B cell (primary cell): ENCODE measurements around the gene NOC2L. TPM values are rescaled to one million over a fixed set of nuclear protein-coding genes. Genes with fewer than 3 reads are reported as not detected.

Experiments used
- ATAC-seq: fragments of 200-7000 bp; cut with Tn5 transposase; one replicate; pipeline ENCODE4 v1.10.0; 2021; ENCODE audit warnings: low read depth, mild to moderate bottlenecking, moderate number of reproducible peaks, moderate library complexity
- CTCF ChIA-PET: fragments of 350-600 bp; sonication (Branson Sonifier 250); formaldehyde crosslinking; loops from one replicate; lab custom pipeline; 2021; ENCODE audit warnings: antibody characterized with exemption, inconsistent platforms; lab: Charles Lee
- POLR2A ChIA-PET: fragments of 350-600 bp; sonication (Branson Sonifier 250); formaldehyde crosslinking; loops from one replicate; lab custom pipeline; 2021; ENCODE audit warnings: antibody characterized with exemption; lab: Charles Lee
- DNase-seq: peaks from one replicate; pipeline ENCODE4 v3.0.0; 2013
- H2AFZ ChIP-seq: 2 replicates; pipeline ENCODE4 v1.6.1; 2012; ENCODE audit warnings: mild to moderate bottlenecking, low read depth, low read length; ENCODE audit not compliant: insufficient read depth, poor library complexity, severe bottlenecking
- H3K27ac ChIP-seq, 2 donors: 1 replicate in 1 of 2; 2 replicates in 1 of 2; pipeline ENCODE4 v1.5.1; 2012 to 2013; ENCODE audit warnings: low read length in 2 of 2, mild to moderate bottlenecking in 2 of 2, moderate library complexity in 1 of 2
- H3K27me3 ChIP-seq, 4 experiments: fragments of 200-600 bp in 1 of 4; sonication (generic) in 1 of 4; replicated peaks in 1 of 4; 1 replicate in 2 of 4; 2 replicates in 2 of 4; pipeline versions ENCODE4 v1.6.1 to v1.7.0; 2013 to 2016; ENCODE audit warnings: low read length in 3 of 4, mild to moderate bottlenecking in 2 of 4, mixed read lengths in 1 of 4, moderate library complexity in 1 of 4; ENCODE audit not compliant: insufficient read depth in 4 of 4, control insufficient read depth in 3 of 4; ENCODE audit errors: control extremely low read depth in 1 of 4
- H3K36me3 ChIP-seq, 2 experiments: replicated peaks in 1 of 2; 1 replicate in 1 of 2; 2 replicates in 1 of 2; pipeline versions ENCODE4 v1.6.1 to v1.7.1; 2013; ENCODE audit warnings: low read length in 1 of 2; ENCODE audit not compliant: insufficient read depth in 2 of 2, control insufficient read depth in 1 of 2; ENCODE audit errors: control extremely low read depth in 1 of 2, extremely low read depth in 1 of 2
- H3K4me1 ChIP-seq, 2 donors: fragments of 200-600 bp in 1 of 2; sonication (generic) in 1 of 2; 1 replicate in 1 of 2; 2 replicates in 1 of 2; pipeline versions ENCODE4 v1.5.1 to v1.6.1; 2013 to 2017; ENCODE audit warnings: low read length in 2 of 2; ENCODE audit not compliant: control insufficient read depth in 2 of 2, insufficient read depth in 2 of 2
- H3K4me2 ChIP-seq: replicated peaks from 2 replicates; pipeline ENCODE3; 2012; ENCODE audit warnings: mild to moderate bottlenecking, low read depth, low read length; ENCODE audit not compliant: poor library complexity, severe bottlenecking
- H3K4me3 ChIP-seq, 5 experiments: fragments of 200-600 bp in 1 of 5; sonication (generic) in 1 of 5; 1 replicate in 3 of 5; 2 replicates in 2 of 5; pipeline versions ENCODE4 v1.5.1 to v1.7.0; 2011 to 2016; ENCODE audit warnings: low read length in 4 of 5, mild to moderate bottlenecking in 4 of 5, low read depth in 2 of 5, control low read depth in 1 of 5, moderate library complexity in 1 of 5; ENCODE audit not compliant: insufficient read depth in 1 of 5; ENCODE audit errors: control extremely low read depth in 1 of 5, extremely low read depth in 1 of 5
- H3K79me2 ChIP-seq: fragments of 200-600 bp; sonication (generic); one replicate; pipeline ENCODE4 v1.6.0; 2016; ENCODE audit warnings: low read length; ENCODE audit not compliant: control insufficient read depth, insufficient read depth
- H3K9ac ChIP-seq: fragments of 200-600 bp; sonication (generic); 2 replicates; pipeline ENCODE4 v1.6.1; 2017; ENCODE audit warnings: mild to moderate bottlenecking, low read length, moderate library complexity
- H3K9me3 ChIP-seq, 3 donors: one replicate each; pipeline versions ENCODE4 v1.6.1 to v1.7.1; 2013; ENCODE audit warnings: low read length in 2 of 3; ENCODE audit not compliant: control insufficient read depth in 2 of 3, insufficient read depth in 1 of 3; ENCODE audit errors: control extremely low read depth in 1 of 3
- H4K20me1 ChIP-seq: 2 replicates; pipeline ENCODE4 v1.6.0; 2012; ENCODE audit warnings: mild to moderate bottlenecking, low read length; ENCODE audit not compliant: insufficient read depth, control insufficient read depth, poor library complexity, severe bottlenecking
- H3K27ac Mint-ChIP-seq: one replicate; pipeline ENCODE4 v1.8.0; 2021; ENCODE audit warnings: mixed read lengths
- H3K27me3 Mint-ChIP-seq: one replicate; pipeline ENCODE4 v1.8.0; 2021; ENCODE audit warnings: mixed read lengths
- H3K4me1 Mint-ChIP-seq: one replicate; pipeline ENCODE4 v1.8.0; 2021; ENCODE audit warnings: mixed read lengths
- H3K4me3 Mint-ChIP-seq: one replicate; pipeline ENCODE4 v1.8.0; 2021; ENCODE audit warnings: mixed read lengths
- H3K9me3 Mint-ChIP-seq: one replicate; pipeline ENCODE4 v1.8.0; 2022; ENCODE audit warnings: mixed read lengths; ENCODE audit not compliant: insufficient read depth
- EZH2 ChIP-seq: IDR thresholded peaks from 2 replicates; pipeline ENCODE4 v1.6.1; 2012; ENCODE audit warnings: borderline replicate concordance, low read depth, mild to moderate bottlenecking, moderate library complexity, low read length; ENCODE audit not compliant: insufficient read depth, poor library complexity, severe bottlenecking
- WGBS: methylation state at CpG from one replicate; pipeline ENCODE4 v1.1.5; 2013; ENCODE audit warnings: missing lambda C conversion rate; ENCODE audit not compliant: insufficient coverage; 5-methylcytosine and 5-hydroxymethylcytosine counted together
- intact Hi-C: fragments of 100-400 bp; cut with micrococcal nuclease; formaldehyde crosslinking; loops from one replicate; pipeline ENCODE4 v1.10.0; 2022
- polyA plus RNA-seq: library from polyadenylated mRNA; depleted of rRNA; stranded (reverse); fragments of >200 nt; gene quantifications from 2 replicates; pipeline ENCODE4 v1.2.3, GENCODE V29; 2012
- total RNA-seq, 2 donors: library from RNA; stranded (reverse); fragments of 120-200 nt in 1 of 2; gene quantifications; 1 replicate in 1 of 2; 2 replicates in 1 of 2; pipeline versions ENCODE4 v1.2.3 to v1.2.4, GENCODE V29; 2013 to 2022
- TF ChIP-seq, protein P1 (sequence below): fragments of 200-600 bp; IDR thresholded peaks from one replicate; pipeline ENCODE4 v1.8.0; 2022; ENCODE audit warnings: antibody characterized with exemption, mild to moderate bottlenecking

Gene NOC2L
- total and polyA plus RNA-seq, 2 donors (not counting 1 experiment from before 2014, with no cell fraction given): 48.0 to 64.1 TPM

DNA sequence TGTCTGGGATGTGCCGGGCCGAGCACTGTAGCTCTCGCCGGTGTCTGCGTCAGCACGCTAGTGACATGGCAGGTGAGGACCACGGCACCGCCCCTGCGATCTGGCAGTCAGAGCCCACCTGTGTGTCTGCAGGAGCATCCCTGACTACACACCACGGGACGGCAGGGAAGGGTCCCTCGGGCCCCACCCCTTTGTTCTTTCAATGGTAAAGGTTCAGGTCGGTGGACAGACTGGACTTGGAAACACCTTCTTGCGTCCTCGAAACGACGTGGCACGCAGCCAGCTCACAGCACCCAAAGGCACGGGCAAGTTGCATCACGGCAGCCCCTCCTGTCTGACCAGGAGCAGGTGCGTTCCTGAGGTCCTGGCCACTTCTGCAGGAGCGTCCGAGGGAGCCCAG, 39.0 kb downstream of the NOC2L start:
- peaks cover 18% of the 10 kb centered on the region for H3K4me1 Mint-ChIP-seq
- Histone ChIP-seq H3K4me2 (no peak overlapping the region), H3K4me1 (peaks cover 28 to 38% of the 10 kb centered on the region in 2 donors), H3K27me3 (peaks cover 0 to 70% (median 35%) of the 10 kb centered on the region in 4 experiments), H3K79me2 (no peaks in the 10 kb centered on the region), H3K27ac (no peak overlapping the region), H2AFZ (no peak overlapping the region), H3K4me3 (no peak overlapping the region), H3K9ac (no peak overlapping the region), H4K20me1 (no peaks in the 10 kb centered on the region), H3K9me3 (peaks cover 0 to 18% (median 0%) of the 10 kb centered on the region in 3 donors), H3K36me3 (no peaks in the 10 kb centered on the region)
- H3K4me3 Mint-ChIP-seq: no peak overlapping the region
- ChIA-PET POLR2A (no interaction called here), CTCF (interaction anchor here (1.6 kb wide), 1 partner anchor 15 kb away, joined by 3 read pairs; no protein-coding TSS in a partner anchor)
- no peaks in the 10 kb centered on the region for H3K9me3 Mint-ChIP-seq
- DNase-seq (no peak), ATAC-seq (no peak)
- peaks cover 41% of the 10 kb centered on the region for H3K27me3 Mint-ChIP-seq
- H3K27ac Mint-ChIP-seq: no peak overlapping the region
- no peak for TF ChIP-seq EZH2
- TF ChIP-seq, protein P1, sequence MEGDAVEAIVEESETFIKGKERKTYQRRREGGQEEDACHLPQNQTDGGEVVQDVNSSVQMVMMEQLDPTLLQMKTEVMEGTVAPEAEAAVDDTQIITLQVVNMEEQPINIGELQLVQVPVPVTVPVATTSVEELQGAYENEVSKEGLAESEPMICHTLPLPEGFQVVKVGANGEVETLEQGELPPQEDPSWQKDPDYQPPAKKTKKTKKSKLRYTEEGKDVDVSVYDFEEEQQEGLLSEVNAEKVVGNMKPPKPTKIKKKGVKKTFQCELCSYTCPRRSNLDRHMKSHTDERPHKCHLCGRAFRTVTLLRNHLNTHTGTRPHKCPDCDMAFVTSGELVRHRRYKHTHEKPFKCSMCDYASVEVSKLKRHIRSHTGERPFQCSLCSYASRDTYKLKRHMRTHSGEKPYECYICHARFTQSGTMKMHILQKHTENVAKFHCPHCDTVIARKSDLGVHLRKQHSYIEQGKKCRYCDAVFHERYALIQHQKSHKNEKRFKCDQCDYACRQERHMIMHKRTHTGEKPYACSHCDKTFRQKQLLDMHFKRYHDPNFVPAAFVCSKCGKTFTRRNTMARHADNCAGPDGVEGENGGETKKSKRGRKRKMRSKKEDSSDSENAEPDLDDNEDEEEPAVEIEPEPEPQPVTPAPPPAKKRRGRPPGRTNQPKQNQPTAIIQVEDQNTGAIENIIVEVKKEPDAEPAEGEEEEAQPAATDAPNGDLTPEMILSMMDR: no peak
- 90% methylated on average over 23 of the region's 23 CpGs for WGBS
- intact Hi-C loops: loop anchor here (2.0 kb wide), 1 partner anchor 15 kb away; no protein-coding TSS in a partner anchor

DNA sequence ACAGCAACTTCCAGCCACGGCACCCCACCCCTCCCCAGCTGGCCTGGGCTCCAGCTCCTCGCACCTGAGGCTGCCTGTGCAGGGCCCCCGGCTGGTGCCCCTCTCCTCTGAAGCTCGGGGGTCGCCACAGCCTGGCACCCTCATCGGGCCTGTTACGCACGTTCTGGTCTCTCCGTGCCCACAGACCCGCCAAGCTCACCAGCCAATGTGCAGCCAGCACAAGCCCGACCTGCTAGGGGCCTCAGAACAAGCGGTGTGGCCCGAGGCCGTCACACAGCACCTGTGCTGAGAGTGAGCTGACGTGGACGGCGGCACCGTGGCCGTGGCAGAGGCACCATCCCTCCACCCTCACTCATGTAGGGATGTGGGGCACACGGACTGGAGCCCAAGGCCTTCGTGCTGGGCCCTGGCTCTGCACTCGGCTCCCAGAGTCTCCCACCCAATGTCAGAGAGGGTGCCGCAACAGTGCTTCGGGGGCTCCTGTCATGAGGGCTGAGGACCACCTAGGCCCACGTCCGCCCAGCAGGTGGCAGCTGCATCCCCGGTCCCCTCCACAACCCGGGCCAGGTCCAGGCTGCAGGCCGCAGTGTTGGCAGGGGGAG, 39.7 kb downstream of the NOC2L start:
- H3K27me3 Mint-ChIP-seq: peaks cover 42% of the 10 kb centered on the region
- TF ChIP-seq, protein P1: no peak
- TF ChIP-seq EZH2: no peak
- no peak overlapping the region for H3K4me3 Mint-ChIP-seq
- CTCF ChIA-PET: interaction anchor here (1.6 kb wide), 1 partner anchor 14 kb away, joined by 3 read pairs; no protein-coding TSS in a partner anchor
- intact Hi-C loops: no loop called here
- Histone ChIP-seq H3K4me2 (no peak overlapping the region), H4K20me1 (no peaks in the 10 kb centered on the region), H3K36me3 (no peaks in the 10 kb centered on the region), H3K9ac (no peak overlapping the region), H3K27me3 (peaks cover 0 to 65% (median 33%) of the 10 kb centered on the region in 4 experiments), H3K4me1 (peaks cover 23 to 32% of the 10 kb centered on the region in 2 donors), H2AFZ (no peak overlapping the region), H3K9me3 (peaks cover 0 to 18% (median 0%) of the 10 kb centered on the region in 3 donors), H3K4me3 (no peak overlapping the region), H3K27ac (no peak overlapping the region), H3K79me2 (no peaks in the 10 kb centered on the region)
- H3K9me3 Mint-ChIP-seq: no peaks in the 10 kb centered on the region
- DNase-seq: no peak
- peaks cover 18% of the 10 kb centered on the region for H3K4me1 Mint-ChIP-seq
- POLR2A ChIA-PET: no interaction called here
- WGBS: 95% methylated on average over 24 of the region's 29 CpGs
- no peak for ATAC-seq
- no peak overlapping the region for H3K27ac Mint-ChIP-seq
